OCI-LY1 (cell line): ENCODE results near the gene ABL2.

Source experiments
- H2AFZ ChIP-seq: fragments of 200-600 bp; sonication (generic), shearing (Covaris generic); 2 replicates; pipeline ENCODE4 v1.6.0; 2014; ENCODE audit warnings: antibody characterized with exemption, mild to moderate bottlenecking, low read length
- H3F3A ChIP-seq: fragments of 200-600 bp; sonication (generic), shearing (Covaris generic); 2 replicates; pipeline ENCODE4 v1.6.0; 2014; ENCODE audit warnings: mild to moderate bottlenecking, antibody characterized with exemption, low read length, moderate library complexity; ENCODE audit not compliant: insufficient read depth
- H3K27ac ChIP-seq: fragments of 200-600 bp; sonication (generic); 2 replicates; pipeline ENCODE4 v1.5.1; 2014; ENCODE audit warnings: low read length, mixed run types, mild to moderate bottlenecking, low read depth; ENCODE audit not compliant: poor library complexity, severe bottlenecking
- H3K27me3 ChIP-seq: fragments of 200-600 bp; sonication (generic); 2 replicates; pipeline ENCODE4 v1.6.0; 2014; ENCODE audit warnings: antibody characterized with exemption, mild to moderate bottlenecking, low read length, moderate library complexity; ENCODE audit not compliant: insufficient read depth
- H3K36me3 ChIP-seq: fragments of 200-600 bp; sonication (generic); 2 replicates; pipeline ENCODE4 v1.6.1; 2014; ENCODE audit warnings: mild to moderate bottlenecking, antibody characterized with exemption, low read length, moderate library complexity, mixed read lengths; ENCODE audit not compliant: insufficient read depth
- H3K4me1 ChIP-seq: fragments of 200-600 bp; sonication (generic); 2 replicates; pipeline ENCODE4 v1.5.1; 2014; ENCODE audit warnings: mild to moderate bottlenecking, low read length, moderate library complexity; ENCODE audit not compliant: insufficient read depth, severe bottlenecking
- H3K4me2 ChIP-seq: fragments of 200-600 bp; sonication (generic), shearing (Covaris generic); 2 replicates; pipeline ENCODE4 v1.6.1; 2014; ENCODE audit warnings: low read length
- H3K4me3 ChIP-seq: fragments of 200-600 bp; sonication (generic); 2 replicates; pipeline ENCODE4 v1.5.1; 2014; ENCODE audit warnings: low read length, low read depth, mild to moderate bottlenecking, mixed read lengths; ENCODE audit not compliant: poor library complexity, severe bottlenecking
- H3K79me2 ChIP-seq: fragments of 200-600 bp; shearing (Covaris generic); 2 replicates; pipeline ENCODE4 v1.6.1; 2016; ENCODE audit warnings: mixed run types, low read length, mixed read lengths; ENCODE audit not compliant: insufficient read depth
- H3K9ac ChIP-seq: fragments of 200-600 bp; sonication (generic), shearing (Covaris generic); 2 replicates; pipeline ENCODE4 v1.6.1; 2014; ENCODE audit warnings: mild to moderate bottlenecking, low read length, mixed read lengths
- H3K9me2 ChIP-seq: fragments of 200-600 bp; sonication (generic), shearing (Covaris generic); 2 replicates; pipeline ENCODE4 v1.6.1; 2014; ENCODE audit warnings: low read depth, mild to moderate bottlenecking, low read length, mixed read lengths
- H3K9me3 ChIP-seq: fragments of 200-600 bp; shearing (Covaris generic); 2 replicates; pipeline ENCODE4 v1.6.1; 2014; ENCODE audit warnings: low read length, mixed read lengths
- H4K20me1 ChIP-seq: fragments of 200-600 bp; sonication (generic), shearing (Covaris generic); 2 replicates; pipeline ENCODE4 v1.6.0; 2016; ENCODE audit warnings: mild to moderate bottlenecking, low read length; ENCODE audit not compliant: insufficient read depth
- EZH2 ChIP-seq: fragments of 200-600 bp; sonication (generic), shearing (Covaris generic); IDR thresholded peaks from 2 replicates; pipeline ENCODE4 v1.8.0; 2017; ENCODE audit warnings: borderline replicate concordance, mixed run types, mild to moderate bottlenecking, antibody characterized with exemption, low read length, moderate library complexity, mixed read lengths
- TF ChIP-seq, protein P1 (sequence below): fragments of 200-600 bp; sonication (generic), shearing (Covaris generic); IDR thresholded peaks from 2 replicates; pipeline ENCODE4 v1.5.1; 2017; ENCODE audit warnings: mild to moderate bottlenecking, antibody characterized with exemption, low read length, moderate library complexity, mixed read lengths

ABL2 gene

DNA sequence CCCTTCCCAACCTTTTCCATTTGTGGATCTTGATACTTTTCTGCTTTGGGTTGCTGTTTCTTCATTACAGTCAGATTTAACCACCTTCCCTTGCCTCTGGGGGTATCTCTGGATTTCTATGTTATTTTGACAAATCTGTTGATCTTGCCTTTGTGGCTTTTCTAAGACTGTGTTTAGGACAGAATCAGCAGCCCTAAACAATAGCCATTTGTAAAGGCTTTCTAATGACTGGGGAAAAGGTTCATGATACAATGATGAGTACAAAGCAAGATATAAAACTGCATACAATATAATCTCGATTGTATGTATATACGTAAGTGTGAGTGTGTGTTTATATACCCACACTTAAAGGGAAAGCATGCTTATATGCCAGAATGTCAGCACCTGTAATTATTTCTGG is 176.0 kb downstream of the ABL2 start:
- Histone ChIP-seq H3K9me3 (no peaks in the 10 kb centered on the region), H3K9me2 (no peaks in the 10 kb centered on the region), H3K27me3 (no peaks in the 10 kb centered on the region), H3K36me3 (peaks cover 14% of the 10 kb centered on the region; the same call in 1 of the 2 replicates), H3K9ac (no peak overlapping the region), H3K79me2 (no peaks in the 10 kb centered on the region), H4K20me1 (no peaks in the 10 kb centered on the region), H3K4me1 (no peaks in the 10 kb centered on the region), H3K27ac (no peak overlapping the region), H3K4me3 (no peak overlapping the region), H3K4me2 (no peak overlapping the region), H2AFZ (no peak overlapping the region), H3F3A (no peaks in the 10 kb centered on the region)
- no peak for TF ChIP-seq EZH2
- TF ChIP-seq, protein P1, sequence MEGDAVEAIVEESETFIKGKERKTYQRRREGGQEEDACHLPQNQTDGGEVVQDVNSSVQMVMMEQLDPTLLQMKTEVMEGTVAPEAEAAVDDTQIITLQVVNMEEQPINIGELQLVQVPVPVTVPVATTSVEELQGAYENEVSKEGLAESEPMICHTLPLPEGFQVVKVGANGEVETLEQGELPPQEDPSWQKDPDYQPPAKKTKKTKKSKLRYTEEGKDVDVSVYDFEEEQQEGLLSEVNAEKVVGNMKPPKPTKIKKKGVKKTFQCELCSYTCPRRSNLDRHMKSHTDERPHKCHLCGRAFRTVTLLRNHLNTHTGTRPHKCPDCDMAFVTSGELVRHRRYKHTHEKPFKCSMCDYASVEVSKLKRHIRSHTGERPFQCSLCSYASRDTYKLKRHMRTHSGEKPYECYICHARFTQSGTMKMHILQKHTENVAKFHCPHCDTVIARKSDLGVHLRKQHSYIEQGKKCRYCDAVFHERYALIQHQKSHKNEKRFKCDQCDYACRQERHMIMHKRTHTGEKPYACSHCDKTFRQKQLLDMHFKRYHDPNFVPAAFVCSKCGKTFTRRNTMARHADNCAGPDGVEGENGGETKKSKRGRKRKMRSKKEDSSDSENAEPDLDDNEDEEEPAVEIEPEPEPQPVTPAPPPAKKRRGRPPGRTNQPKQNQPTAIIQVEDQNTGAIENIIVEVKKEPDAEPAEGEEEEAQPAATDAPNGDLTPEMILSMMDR: no peak

DNA sequence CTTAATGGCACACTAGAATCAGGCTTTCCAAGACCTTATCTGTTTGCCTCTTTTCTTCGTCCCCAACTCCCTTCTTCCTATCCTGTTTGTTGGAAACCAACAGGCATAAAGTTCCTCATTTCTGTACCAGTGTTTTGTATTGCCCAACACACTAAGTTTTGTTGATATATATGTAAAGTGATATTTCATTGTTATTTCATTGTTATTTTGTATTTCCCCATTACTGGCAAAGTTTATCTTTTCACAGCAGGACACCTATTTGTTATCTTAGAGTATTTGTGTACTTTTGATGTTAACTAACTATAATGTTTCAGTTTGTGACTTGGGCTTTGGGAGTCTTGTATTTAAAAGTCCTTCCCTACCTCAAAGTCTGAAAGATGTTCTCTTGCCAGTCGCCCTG is 176.7 kb downstream of the ABL2 start:
- H3F3A ChIP-seq: no peaks in the 10 kb centered on the region
- no peak overlapping the region for H3K4me2 ChIP-seq
- peaks cover 14% of the 10 kb centered on the region; the same call in 1 of the 2 replicates for H3K36me3 ChIP-seq

More for the DNA sequence above, 176.7 kb downstream of the ABL2 start:
- TF ChIP-seq, protein P1: no peak
- no peak for TF ChIP-seq EZH2
- no peak overlapping the region for H3K27ac ChIP-seq
- H3K9me2 ChIP-seq: no peaks in the 10 kb centered on the region
- no peak overlapping the region for H3K9ac ChIP-seq
- no peaks in the 10 kb centered on the region for H4K20me1 ChIP-seq
- no peaks in the 10 kb centered on the region for H3K9me3 ChIP-seq
- H3K79me2 ChIP-seq: no peaks in the 10 kb centered on the region
- H3K27me3 ChIP-seq: no peaks in the 10 kb centered on the region
- H3K4me1 ChIP-seq: no peaks in the 10 kb centered on the region
- H2AFZ ChIP-seq: no peak overlapping the region
- no peak overlapping the region for H3K4me3 ChIP-seq
